Lower leg skin (tissue), 4 donors: ENCODE data around the gene HK2. TPM values are rescaled to one million over a fixed set of nuclear protein-coding genes. Genes with fewer than 3 reads are reported as not detected.

ENCODE experiments used
- DNase-seq, 2 donors: peaks; one replicate each; pipeline ENCODE4 v3.0.0-alpha.2; 2019; ENCODE audit warnings: low spot score in 2 of 2
- H3K4me3 ChIP-seq: fragments of 200-600 bp; sonication (generic); 2 replicates; pipeline ENCODE4 v1.5.1; 2017; ENCODE audit warnings: mild to moderate bottlenecking, low read depth; ENCODE audit not compliant: poor library complexity, severe bottlenecking
- POLR2A ChIP-seq, 2 donors: fragments of 450-650 bp; IDR thresholded peaks; one replicate each; pipeline ENCODE4 v1.6.1; 2016 to 2017; ENCODE audit warnings: antibody characterized with exemption in 2 of 2, mild to moderate bottlenecking in 1 of 2, moderate library complexity in 1 of 2
- WGBS, 2 donors: methylation state at CpG; one replicate each; pipeline ENCODE4 v1.1.5; 2018; 5-methylcytosine and 5-hydroxymethylcytosine counted together
- intact Hi-C: fragments of 100-400 bp; cut with DNase I; formaldehyde crosslinking; loops from one replicate; pipeline ENCODE4 v1.15.0; 2023; ENCODE audit warnings: low total_unique reads
- total RNA-seq, 4 donors: library from RNA; depleted of rRNA; stranded (reverse); fragments of >200 nt; gene quantifications; one replicate each; pipeline ENCODE4 v1.1.0, GENCODE V29; 2016
- TF ChIP-seq, protein P1 (sequence below), 3 donors: fragments of 450-650 bp; IDR thresholded peaks; one replicate each; pipeline ENCODE4 v1.5.1; 2016; ENCODE audit warnings: antibody characterized with exemption in 3 of 3, mild to moderate bottlenecking in 3 of 3, moderate library complexity in 2 of 3

Gene HK2
- total RNA-seq, 4 donors from 2014 or later: 22.4 to 27.3 (median 25.8) TPM

DNA sequence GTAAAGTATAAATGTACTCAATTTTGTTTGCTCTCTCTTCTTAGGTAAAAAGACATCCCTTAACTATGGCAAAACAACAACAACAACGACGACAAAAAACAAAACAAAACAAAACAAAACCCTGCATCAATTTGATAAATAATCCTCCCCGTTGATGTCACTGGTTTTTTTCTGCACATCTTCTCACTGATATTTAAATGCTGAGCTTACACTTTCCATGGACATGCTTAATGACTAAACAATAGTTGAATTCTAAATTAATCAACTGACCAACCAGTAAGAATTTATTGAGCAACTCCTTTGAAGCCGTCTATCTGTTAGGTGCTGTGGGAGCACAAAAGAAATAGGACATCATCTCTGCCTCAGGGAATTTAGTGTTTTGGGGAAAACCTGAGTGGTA lies 104.3 kb downstream of the HK2 start:
- TF ChIP-seq POLR2A (IDR thresholded peaks at IDR 0.05): no peak
- TF ChIP-seq, protein P1, sequence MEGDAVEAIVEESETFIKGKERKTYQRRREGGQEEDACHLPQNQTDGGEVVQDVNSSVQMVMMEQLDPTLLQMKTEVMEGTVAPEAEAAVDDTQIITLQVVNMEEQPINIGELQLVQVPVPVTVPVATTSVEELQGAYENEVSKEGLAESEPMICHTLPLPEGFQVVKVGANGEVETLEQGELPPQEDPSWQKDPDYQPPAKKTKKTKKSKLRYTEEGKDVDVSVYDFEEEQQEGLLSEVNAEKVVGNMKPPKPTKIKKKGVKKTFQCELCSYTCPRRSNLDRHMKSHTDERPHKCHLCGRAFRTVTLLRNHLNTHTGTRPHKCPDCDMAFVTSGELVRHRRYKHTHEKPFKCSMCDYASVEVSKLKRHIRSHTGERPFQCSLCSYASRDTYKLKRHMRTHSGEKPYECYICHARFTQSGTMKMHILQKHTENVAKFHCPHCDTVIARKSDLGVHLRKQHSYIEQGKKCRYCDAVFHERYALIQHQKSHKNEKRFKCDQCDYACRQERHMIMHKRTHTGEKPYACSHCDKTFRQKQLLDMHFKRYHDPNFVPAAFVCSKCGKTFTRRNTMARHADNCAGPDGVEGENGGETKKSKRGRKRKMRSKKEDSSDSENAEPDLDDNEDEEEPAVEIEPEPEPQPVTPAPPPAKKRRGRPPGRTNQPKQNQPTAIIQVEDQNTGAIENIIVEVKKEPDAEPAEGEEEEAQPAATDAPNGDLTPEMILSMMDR (IDR thresholded peaks at IDR 0.05): no peak
- intact Hi-C loops: no loop called here
- no peak for DNase-seq
- no peak overlapping the region for H3K4me3 ChIP-seq
- 91 to 92% methylated on average over 4 of the region's 4 CpGs for WGBS, 2 donors

DNA sequence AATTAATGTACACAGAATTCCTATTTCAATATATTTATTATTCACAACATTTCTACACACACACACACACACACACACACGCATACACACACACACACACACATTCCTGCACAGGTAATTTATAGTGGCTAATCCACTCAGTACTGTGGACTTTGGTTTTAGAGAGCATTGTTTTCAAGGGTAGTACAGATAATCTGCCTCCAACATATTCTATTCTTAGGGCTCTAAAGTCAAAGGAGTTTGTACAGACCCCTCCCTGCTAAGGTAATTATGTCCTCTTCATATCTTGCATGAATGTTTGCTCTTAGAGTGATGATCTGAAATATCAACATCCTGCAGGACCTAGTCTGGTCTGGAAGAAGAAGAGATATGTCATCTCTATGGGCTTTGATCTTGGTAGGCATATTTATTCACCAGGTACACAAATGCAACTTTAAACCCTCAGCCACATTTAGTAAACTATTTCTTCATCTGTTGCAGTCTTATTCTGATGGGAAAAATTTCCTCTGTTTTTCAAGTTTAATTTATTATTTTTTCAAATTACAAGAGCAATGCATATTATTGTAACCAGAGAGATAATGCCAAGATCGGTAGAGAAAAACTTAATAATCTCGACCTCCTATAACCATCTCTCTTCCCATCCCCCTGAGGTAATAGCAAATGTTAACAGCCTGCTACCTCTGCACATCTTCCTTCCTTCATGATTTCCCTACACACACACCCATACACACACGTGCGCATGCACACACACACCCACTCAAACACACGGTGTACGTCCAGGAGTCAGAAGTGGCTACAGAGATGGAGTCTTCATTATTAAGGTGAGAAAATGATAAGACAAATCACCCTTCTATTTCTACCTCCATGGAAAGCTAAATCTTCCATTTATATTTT lies 106.2 kb downstream of the HK2 start:
- no peak for DNase-seq
- 88 to 92% methylated on average over 7 of the region's 7 CpGs for WGBS, 2 donors
- intact Hi-C loops: no loop called here
- H3K4me3 ChIP-seq: no peak overlapping the region
- no peak for TF ChIP-seq POLR2A (IDR thresholded peaks at IDR 0.05)
- TF ChIP-seq, protein P1 (IDR thresholded peaks at IDR 0.05): peak in 1 of 3 donors; percentile 23

DNA sequence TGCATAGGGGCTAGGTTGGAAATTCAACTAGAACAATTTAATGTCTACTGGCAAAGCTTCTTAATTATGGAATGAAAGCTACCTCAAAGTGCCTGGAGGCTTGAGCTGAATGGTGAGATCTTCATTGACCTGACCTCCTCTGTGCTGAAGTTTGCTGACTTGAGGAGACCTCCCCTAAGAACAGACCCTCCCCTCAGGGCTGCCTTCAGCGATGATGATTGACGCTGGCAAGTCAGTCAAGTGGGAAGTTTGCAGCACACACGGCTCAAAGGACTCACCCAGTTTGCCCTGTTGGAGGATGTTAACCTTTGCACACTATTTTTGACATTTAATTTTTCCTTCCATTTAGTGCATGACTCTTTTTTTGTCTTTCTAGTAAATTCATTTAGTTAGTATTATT lies 107.4 kb downstream of the HK2 start:
- no peak overlapping the region for H3K4me3 ChIP-seq
- TF ChIP-seq POLR2A (IDR thresholded peaks at IDR 0.05): no peak
- TF ChIP-seq, protein P1 (IDR thresholded peaks at IDR 0.05): no peak
- intact Hi-C loops: no loop called here
- 87 to 98% methylated on average over 3 of the region's 3 CpGs for WGBS, 2 donors
- DNase-seq: no peak

DNA sequence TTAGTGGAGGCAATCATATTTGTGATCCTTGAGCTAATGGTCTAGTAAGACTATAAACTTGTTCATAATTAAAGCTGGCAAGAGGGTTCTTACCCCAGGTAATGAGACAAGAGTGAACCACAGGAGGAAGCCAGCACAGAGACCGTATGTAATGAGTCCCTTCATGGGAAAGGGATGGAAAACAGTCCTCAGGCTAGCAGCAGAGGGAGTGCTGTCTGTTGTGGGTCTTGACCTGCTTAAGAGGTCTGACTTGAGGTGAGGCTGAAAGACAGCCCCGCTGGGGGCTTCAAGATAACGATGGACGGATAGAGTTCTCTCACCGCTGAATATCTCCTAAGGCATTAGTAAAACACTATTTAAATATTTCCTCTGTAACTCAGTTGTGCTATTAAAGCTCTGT lies 108.3 kb downstream of the HK2 start:
- TF ChIP-seq, protein P1 (IDR thresholded peaks at IDR 0.05): no peak
- no peak for TF ChIP-seq POLR2A (IDR thresholded peaks at IDR 0.05)
- intact Hi-C loops: no loop called here
- no peak for DNase-seq
- H3K4me3 ChIP-seq: no peak overlapping the region
- 86 to 88% methylated on average over 5 of the region's 5 CpGs for WGBS, 2 donors

Other genes starting within 250 kb of the HK2 start
- gene M1AP, start 185.8 kb upstream of the HK2 start, total RNA-seq: 1 to 10 TPM in 1 of 4 donors, under 1 TPM in 2, not detected in 1; 0.38 to 2.7 (median 0.52) TPM
- 1 to 10 TPM; 1.6 to 4.5 (median 3.4) TPM for gene SEMA4F, start 179.9 kb upstream of the HK2 start, total RNA-seq
- 10 to 100 TPM in 3 of 4 donors, 1 to 10 TPM in 1; 8.1 to 20.9 (median 15.7) TPM for gene POLE4, start 124.5 kb downstream of the HK2 start, total RNA-seq